GM21529 (cell line): ENCODE measurements around the gene GRIN2B.

ENCODE experiments used
- ATAC-seq: cut with Tn5 transposase; IDR thresholded peaks from one replicate; pipeline ENCODE4 v1.9.1; 2021; ENCODE audit not compliant: unreplicated experiment

GRIN2B gene

DNA sequence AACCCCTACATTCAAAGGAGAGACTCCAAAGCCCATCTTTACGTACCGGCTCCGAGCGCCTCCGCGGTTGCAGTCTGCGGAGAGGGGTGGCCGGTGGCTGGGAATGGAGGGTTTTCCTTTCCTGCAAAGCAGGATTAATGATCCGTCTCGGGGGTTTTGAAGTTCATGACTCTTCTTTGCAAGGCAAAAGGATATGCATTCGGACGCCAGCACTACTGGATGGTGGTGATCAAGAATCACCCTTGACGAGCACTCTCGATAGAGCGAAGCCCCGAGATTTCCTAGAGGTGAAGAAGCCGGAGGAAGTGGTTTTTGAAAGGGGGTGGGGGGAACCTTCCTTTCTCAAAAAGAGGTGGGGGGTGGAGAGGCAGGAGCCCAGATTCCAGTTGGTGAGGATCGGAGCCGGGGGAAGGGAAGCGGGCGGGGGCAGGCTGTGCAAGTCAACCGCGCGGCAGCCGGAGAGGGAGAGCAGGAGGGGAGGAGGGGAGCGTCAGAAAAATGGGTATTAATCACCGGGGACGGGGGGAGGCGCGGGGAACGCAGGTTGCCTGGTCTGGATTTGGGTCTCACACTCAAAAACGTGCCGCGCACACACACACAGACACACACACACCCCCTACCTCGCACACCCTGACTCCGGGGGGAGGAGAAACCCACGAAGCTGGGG is at the start of gene GRIN2B:
Gene GRIN2B, minus strand, starts transcription at position 307 of the 667 bp plus-strand sequence. CDS start 115,394 bp downstream, outside the sequence.
- ATAC-seq, result no peak

DNA sequence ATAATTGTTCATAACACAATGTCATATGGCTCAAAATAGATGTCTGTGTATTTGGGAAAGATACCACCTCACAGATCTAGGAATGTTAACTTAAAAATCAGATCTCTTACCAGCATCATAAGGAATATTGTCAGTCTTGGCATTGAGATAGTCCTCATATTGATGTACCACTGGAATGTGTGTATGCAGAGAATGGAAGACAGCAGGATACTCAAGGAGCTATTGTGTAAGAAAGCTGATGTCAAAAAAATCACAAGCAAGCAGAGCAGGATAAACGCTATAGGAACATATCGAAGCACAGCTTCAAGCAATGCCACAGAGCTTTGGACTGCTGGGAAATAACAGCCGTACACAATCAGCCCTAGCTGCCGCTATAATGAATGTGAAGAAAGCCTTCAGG is 45.1 kb upstream of the GRIN2B start:
- ATAC-seq, result no peak

DNA sequence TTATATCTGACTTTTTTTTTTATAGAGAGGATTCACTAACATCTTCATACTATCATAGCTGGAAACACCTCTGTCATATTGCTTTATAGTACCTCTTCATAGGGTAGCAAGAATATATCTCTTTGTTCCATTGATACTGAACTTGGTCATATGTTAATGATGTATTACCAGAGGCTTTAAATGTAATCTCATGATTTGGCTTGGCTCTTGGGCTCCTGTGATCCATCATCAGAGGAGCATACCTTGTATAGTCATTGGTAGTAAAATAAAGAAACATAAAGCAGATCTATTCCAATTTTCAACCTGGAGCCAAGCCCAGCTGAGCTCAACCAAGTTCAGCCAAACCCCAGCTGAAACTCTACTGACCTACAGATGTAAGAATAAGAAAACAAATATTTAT is 43.2 kb upstream of the GRIN2B start:
- ATAC-seq, result no peak

DNA sequence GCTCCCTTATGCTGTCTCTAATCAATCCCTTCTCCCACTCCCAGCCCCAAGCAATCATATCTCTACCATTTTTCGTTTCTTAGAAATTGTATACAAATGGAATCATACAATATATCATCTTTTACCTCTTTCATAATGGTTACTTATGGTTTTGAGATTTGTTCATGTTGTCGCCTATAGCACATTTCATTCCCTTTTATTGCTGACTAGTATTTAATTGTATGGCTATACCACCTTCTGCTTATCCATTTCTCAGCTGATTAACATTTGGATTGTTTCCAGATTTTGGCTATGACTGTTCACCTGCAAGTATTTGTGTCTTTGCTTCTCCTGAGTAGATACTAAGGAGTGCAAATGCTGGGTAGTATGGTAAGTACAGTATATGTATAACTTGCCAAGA is 36.7 kb upstream of the GRIN2B start:
- no peak for ATAC-seq

DNA sequence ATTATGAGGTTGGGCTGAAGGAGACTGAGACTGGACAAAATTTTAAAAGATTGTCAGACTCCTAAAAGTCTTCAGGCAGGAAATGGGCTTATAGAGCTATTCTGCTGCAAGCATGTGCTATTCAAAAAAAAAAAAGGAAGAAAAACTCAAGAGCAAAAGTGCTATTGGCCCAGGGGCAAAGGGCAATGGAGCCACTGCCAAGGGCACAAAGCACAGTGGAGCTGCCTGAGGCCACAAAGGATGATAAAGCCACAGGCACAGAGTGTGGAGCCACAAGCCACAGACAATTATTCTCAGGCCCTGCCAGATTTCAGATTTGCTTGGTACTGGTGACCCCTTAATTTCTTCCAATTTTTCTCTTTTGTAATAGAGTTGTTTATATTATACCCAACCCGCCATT is 29.6 kb upstream of the GRIN2B start:
- ATAC-seq, result no peak

DNA sequence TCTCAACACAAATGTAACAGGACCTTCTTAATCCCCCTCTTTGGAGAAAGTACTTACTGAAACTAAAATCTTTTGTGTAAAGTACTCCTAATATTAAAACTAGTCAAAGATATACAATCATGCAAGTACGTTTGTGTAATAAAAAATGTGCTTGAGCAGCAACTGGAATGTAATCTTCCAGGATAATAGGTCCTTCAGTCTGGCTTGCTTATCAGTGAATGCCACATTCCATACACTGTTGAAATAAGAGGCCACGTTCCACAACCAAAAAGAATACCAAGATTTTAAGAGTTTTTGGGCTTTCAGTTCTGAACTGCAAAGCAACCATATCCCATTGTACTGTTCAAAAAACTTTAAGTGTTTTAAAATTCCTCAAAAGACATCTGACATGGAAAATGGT is 26.2 kb upstream of the GRIN2B start:
- ATAC-seq, result no peak

DNA sequence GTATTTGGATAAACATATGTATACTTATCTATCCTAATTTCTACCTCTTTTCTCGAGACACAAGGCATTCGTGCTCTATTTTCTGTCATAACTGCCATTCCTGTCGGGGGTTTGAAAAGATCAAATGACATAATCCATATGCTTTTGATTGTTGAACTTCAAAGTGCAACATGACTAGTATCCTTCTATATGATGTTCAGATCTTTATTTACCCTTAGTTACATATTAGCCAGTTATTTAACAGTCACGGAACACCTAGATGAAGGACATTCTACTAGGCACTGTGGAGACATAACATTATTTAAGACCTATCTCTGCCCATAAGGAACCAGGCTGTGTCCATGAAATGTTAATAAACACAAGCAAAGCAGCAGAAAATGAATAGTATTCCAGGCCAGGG is 11.2 kb upstream of the GRIN2B start:
- no peak for ATAC-seq

DNA sequence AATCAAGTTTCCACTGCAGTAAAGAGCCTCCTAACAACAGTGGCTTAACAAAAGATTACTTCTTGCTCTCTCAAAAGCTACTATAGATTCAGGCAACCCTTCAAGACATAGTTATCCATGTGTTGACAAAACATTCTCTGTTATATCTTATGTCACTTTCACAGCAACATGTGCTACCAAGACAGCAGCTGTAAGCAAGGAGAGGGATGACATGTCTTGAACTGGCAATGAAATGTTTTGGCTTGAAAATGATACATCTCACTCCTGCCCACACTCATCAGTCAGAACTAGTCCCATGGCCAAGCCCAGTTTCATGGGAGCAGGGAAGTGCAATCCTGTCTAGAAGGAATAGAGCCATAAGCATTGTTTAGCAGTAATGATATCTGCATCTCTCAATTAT is 10.7 kb upstream of the GRIN2B start:
- no peak for ATAC-seq

DNA sequence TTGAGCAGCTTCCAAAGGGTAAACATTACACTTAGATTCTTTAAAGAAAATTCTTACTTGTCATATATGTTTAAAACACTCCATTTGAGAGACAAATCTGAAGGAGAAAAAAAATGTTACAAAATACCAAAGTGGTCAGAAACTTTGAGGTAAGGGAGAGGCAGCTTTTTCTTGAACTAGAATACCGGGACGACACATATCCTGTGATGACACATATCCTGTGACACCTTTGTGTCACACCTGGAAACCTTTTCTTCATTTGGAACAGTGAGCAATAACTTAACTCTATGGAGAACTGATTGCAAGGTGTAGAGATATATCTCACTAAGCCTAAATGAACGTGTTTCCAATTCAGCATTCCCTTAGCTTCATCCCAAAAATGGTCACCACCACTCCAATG is 4.6 kb upstream of the GRIN2B start:
- no peak for ATAC-seq

DNA sequence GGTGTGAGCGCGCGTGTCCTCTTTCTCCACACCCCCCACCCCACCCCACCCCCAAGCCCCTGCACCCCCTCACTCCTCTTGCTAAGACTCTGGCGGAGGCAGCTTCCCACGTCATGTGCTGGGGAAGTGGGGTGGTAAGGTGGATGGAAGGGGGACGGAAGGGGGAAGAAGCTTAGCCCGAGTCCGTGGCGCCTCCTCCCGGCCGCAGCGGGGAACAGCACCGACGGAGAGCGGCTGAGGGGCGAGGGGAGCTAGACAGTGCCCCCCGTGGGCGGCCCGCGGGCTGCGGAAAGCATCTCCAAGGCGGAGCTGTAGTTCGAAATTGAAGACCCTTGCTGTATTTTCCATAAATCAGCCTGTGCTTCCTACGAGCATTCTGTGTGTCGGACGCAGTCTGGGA is 588 bp upstream of the GRIN2B start:
- ATAC-seq, result no peak

DNA sequence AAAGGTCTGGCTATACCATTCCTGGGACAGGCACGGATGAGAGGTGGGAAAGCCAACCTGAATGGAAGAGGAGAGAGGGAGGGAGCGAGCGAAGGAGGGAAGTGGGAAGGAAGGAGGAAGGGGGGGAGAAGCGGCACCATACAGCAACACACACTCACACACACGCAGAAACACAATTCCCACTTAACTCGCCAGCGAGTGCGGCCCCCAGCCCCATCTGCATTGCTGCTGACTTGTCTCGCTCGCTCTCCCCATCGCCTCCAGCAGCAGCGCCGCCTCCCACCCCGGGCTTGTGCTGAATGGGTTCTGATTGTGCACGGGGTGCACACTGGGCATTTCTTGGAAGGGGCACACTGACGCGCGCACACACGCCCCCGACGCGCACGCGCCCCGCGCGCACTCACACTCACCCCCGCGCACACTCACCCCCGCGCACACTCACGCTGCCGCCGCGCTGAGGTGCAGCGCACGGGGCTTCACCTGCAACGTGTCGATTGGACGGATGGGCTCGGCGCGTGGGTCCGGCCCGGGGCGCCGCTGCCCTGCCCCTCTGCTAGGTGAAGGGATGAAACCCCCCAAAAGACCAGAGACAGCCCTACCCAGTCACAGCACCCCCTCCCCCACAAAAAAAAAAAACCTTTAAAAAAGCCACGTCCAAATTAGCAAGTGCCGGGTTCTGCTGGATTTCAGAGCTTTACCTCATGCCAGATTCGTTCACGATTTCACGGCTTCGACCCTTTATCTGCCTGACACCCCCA is 685 bp downstream of the GRIN2B start:
- no peak for ATAC-seq

DNA sequence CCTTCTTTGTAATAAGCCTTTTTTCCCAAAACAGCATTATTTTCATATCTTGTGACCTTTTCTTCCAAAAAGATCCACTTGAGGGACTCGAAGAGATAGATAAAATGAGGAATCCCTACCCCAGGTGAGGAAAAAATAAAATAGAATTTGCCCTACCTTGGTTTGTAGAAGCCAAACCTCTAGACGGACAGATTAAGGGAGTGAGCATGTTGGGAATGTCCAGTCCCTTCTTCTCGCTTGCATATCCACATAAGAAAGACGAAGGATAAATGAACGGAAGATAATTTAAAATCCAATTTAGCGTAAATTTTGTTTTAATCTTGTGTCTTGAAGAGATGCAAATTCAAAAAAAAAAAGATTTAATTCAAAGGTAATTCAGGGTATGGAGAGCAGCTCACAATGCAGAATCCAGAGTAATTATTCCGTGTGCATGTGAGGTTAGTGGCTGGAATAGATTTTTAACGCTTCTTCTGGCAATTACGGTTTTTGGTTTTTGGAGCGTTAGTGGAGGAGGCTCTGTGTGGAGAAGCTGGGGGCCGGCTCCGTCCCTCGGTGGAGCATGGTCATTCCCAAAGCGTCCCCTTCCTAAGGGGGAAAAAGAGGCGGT is 1.5 kb downstream of the GRIN2B start:
- ATAC-seq, result no peak

DNA sequence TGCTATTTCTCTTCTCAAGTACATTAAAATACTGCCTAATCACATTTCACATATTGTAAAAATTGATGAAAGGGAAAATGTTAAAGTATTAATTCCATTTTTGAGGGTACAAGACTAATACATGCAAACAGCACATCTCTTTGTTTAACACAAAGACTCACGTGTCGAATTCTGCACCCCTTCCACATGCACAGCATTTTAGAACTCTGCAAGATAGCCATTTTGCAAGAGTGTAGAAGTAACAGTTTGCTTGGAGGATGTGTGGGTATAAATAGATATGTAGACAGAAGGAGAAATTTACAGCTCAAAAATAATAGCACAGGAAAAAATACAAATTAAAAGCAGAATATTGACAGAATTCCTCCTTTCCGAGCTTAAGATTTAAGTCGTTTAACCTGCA is 2.5 kb downstream of the GRIN2B start:
- no peak for ATAC-seq

DNA sequence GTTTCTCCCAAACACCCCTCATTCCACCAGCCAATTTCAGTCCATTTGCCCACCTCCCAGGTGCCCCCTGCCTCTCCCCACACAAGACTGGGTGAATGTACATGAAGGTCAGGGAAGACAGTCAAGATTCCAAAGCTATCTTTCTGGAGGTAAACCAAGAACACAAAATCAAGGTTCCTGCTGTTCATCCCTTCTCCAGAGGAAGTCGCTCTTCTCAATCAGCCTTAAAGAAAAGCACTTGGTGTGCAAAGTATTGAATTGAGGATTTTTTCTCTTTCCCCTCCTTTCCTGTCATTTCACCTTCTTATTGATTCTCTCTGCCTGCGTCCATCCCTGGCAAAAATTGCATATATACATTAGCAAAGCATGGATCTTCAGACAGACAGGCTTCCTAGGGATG is 4.5 kb downstream of the GRIN2B start:
- ATAC-seq, result no peak

DNA sequence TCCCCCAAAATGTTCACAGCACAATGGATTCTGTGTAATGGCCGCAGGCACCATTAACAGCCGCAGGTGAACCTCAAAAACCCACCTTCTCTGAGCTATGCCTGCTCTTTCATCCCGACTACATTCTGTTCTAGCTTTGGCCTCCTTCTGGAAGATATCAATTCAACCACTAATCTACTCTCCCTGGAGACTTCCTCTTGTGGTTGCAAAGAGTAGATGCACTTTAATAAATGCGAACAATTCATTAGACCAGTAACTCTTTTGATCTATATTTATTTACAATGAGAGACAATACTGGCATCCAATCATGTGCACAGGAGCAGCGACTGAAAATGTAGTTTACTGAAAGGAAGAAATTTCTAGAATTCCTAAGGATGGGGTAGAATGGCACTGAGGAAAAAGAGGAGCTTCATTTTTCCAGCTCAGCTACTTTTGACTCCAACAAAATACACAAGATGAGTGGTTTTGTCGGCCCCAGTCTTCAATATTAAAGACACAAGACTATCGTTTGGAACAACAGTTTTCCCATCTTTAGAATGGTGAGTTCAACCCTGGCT is 5.3 kb downstream of the GRIN2B start:
- ATAC-seq, result no peak

DNA sequence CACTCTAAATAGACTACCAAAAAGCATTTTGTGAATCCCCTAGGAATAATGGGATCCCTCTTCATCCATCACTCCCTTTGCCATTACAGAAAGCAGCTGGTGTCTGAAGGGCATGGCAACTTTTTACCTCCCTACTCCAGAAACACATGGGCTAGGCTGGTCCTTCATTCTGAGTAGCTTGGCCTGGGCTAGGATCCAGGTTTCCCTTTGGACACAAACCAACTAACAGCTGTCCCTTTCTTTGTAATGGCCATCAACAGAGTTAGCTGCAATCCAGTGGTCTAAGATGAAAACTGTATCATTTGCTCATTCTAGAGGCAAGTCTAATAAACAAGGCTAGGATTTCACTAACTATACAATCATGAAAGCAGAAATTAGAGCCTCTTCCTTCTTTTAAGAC is 7.4 kb downstream of the GRIN2B start:
- ATAC-seq, result no peak

DNA sequence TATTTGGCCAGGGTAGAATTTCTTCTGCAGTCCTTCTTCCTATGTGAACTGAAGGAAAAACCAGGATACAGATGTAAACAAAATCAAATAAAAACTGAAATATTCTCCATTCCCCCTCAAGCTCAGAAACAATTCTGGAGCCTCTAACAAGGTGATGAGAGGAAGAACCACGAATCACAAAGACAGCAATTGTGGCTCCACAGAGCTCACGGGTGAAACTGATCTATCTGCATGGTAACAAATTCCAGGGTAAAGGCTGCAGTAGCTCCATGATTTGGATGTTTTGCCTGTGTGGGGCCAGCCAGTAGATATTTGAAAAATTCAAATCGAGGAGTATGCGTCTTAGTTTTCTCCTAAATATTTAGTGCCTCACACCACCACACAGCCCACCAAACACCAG is 10.6 kb downstream of the GRIN2B start:
- no peak for ATAC-seq

DNA sequence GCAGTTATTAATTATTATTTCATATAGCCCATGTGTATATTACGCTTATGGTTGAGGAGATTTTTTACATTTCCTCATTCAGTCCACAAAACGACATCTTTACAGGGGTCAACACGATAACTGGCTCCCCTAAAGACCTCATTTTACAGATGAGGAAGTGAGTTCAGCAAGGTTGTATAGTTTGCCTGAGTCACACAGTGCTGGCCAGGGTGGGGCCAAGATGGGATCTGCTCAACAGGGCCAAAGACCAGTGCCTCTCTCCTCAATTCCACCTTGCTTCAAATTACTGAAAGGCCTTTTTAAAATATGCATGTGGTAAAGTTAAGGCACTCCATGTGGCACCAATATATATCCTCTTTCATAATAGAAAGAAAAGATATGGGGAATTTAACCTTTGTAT is 13.1 kb downstream of the GRIN2B start:
- no peak for ATAC-seq

DNA sequence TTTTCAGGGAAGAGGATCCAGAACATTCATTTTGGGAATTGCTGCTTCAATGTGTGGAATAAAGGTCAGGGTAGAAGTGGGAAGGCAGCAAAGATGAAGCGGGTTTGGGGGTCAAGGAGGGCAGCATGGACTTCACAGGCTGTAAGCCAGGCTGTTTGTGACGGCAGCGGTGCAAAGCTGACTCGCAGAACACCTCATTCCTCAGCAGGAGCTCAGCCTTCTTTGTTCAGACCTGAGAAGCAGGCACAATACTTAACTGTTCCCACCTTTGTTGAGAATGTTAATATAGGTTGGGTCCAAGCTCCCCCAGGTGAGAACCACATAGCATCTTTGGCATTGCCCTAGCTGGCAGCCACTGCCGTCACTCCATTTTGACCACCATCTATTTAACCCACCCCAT is 16.7 kb downstream of the GRIN2B start:
- ATAC-seq, result no peak

DNA sequence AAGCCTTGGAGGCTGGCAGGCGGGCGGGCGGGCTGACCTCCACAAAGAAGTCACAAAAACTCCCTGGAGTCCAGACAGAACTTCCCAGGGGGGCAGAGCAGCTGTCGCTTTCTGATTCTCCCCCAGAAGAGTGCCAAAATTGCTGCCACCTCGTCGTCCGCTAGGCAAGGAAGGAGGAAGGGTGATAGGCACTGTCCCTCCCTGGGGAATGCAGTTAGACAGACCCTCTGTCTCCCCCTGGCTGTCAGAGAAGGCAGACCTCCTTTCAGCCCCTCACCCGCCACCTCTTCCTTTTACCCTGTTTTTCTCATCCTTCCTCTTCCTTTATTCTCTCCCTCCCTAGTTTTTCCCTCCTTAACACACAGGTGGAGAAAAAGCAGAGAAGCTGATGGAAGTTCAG is 18.7 kb downstream of the GRIN2B start:
- ATAC-seq, result no peak

DNA sequence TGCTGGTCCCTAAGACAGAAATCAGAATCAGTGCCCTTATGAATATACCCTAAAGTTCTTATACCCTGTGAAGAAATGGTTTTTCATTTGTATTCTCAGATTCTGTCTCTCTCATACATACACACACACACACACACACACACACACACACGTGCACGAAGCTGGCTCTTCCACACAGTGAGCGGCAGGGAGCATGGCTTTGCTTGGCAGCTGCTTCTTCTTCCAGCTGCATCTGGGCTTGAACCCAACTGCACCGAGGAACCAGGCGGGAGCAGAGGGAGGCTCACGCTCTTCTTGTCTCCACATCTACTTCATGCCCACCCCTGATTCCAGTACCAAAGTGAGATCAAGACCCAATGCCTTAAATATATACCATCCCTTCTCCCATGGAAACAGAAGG is 19.4 kb downstream of the GRIN2B start:
- ATAC-seq, result no peak

DNA sequence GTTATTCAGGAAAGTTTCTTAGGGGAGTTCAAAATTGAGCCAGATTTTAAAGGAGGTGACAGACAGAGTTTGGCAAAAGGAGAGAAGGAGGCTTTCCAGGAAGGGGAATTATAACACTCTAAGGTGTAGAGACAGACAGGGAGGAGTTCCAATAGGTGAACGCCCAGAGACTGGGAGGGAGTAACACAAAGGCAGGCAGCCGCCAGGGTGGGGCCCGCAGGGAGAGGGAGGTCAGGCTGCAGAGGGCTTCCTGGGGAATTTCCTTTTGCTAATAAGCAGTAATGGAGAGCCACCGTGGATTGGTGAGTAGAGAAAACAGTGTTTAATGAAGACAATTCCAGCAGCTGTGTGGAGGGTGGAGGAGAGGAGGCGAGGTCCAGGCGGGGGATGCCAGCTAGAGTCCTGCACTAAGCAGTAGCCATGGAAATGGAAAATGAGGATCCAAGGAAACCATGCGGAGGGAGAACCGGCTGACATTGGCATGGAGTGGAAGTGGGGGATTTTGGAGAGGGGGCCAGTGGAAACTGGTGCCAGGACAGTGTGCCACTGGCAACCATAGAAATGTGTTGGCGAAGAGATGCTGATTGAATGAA is 22.2 kb downstream of the GRIN2B start:
- ATAC-seq, result no peak
